Activated T-cell treated with anti-CD3 and anti-CD28 coated beads, Interleukin-2, amount 50 U/mL, for 24 hours (primary cell): ENCODE data around the gene GDF11.
A peak's percentile ranks its signal among the peaks of the same experiment; 100 is the strongest.

Source experiments
- DNase-seq: peaks from one replicate; pipeline ENCODE4 v3.0.0-alpha.2; 2020
- H3K27ac Mint-ChIP-seq: 2 replicates; pipeline ENCODE4 v1.8.0; 2020; ENCODE audit warnings: mild to moderate bottlenecking, mixed read lengths
- H3K27me3 Mint-ChIP-seq: 2 replicates; pipeline ENCODE4 v1.8.0; 2020; ENCODE audit warnings: mixed read lengths
- H3K36me3 Mint-ChIP-seq: 2 replicates; pipeline ENCODE4 v1.8.0; 2020; ENCODE audit warnings: low read depth, mixed read lengths
- H3K4me1 Mint-ChIP-seq: 2 replicates; pipeline ENCODE4 v1.8.0; 2020; ENCODE audit warnings: low read depth, mixed read lengths
- H3K4me3 Mint-ChIP-seq: 2 replicates; pipeline ENCODE4 v1.8.0; 2020; ENCODE audit warnings: mild to moderate bottlenecking, moderate library complexity, mixed read lengths
- H3K9me3 Mint-ChIP-seq: 2 replicates; pipeline ENCODE4 v1.8.0; 2020; ENCODE audit warnings: mixed read lengths

Gene GDF11

DNA sequence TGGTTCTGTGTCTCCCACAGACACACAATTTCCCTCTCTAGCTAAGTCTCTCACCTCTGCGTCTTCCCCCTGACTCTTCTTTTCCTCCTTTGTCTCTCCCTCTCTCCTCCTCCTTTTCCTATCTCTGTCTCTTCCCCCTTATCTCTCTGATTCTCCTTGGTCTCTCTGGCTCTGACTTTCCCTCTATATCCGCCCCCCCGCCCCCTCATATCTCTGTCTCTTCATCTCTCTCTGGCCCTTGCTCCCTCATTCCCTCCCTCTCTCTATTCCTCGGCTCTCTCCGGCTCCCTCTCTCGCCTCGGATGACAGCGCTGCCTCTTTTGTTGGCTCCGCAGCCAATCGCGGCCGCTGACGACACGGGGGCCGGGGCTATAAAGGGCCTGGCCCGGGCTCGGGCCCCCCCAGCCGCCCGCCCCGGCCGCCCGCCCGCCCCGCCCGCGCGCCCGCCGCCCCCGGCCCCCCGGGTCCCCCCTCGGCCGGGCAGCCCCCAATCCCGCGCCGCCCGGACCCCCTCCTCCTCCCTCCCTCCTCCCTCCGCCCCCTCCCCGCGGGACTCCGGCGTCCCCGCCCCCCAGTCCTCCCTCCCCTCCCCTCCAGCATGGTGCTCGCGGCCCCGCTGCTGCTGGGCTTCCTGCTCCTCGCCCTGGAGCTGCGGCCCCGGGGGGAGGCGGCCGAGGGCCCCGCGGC, at the start of gene GDF11:
GDF11 (plus strand) TSS at position 404 of the 687 bp plus-strand sequence; CDS start at position 599, 195 bp downstream.
- Mint-ChIP-seq H3K4me1 (peaks cover 36% of the 10 kb centered on the region), H3K27me3 (no peaks in the 10 kb centered on the region), H3K4me3 (peak within 1 kb of the TSS; percentile 89), H3K27ac (peak within 1 kb of the TSS; percentile 82), H3K36me3 (peaks cover 11% of the 10 kb centered on the region), H3K9me3 (no peaks in the 10 kb centered on the region)
- DNase-seq, result peak; percentile 81

DNA sequence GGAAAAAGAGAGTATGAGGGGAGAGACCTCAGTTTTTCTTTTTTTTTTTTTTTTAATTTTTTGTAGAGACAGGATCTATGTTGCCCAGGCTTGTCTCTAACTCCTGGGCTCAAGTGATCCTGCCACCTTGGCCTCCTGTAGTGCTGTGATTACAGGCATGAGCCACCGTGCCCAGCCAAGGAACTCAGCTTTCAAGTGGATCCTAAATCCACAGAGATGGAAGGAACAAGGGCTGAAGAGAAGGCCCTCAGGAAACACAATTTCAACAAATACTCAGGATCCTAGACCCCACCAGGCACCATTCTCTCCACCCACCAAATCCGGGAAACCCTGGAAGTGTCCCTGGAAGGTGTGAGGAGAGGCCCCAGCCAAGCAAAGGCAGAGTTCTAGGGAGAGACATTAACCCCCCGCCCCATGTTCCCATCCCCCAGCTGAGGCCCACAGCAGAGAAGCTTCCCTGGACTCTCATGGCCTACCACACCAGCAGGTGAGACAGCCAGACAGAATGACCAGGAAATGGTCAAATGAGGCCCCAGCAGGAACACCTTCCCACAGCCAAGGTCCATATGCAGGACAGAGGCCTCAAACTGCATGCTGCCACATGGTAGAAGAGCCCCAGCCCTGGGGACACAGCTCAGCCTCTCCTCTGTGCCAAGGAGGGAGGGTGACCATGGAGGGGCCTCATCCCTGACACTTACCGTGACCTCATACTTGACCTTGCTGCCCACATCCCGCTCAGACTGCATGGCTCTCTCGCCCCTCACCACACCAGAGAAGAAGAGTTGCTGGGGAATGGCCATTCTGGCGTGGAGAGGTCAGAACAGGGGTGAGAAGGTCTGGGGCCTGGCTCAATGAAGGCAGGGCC, 49.4 kb upstream of the GDF11 start:
- no peaks in the 10 kb centered on the region for H3K9me3 Mint-ChIP-seq
- H3K4me1 Mint-ChIP-seq, result no peaks in the 10 kb centered on the region
- DNase-seq, result peak; percentile 7
- no peak overlapping the region for H3K4me3 Mint-ChIP-seq
- H3K27me3 Mint-ChIP-seq, result no peaks in the 10 kb centered on the region
- H3K27ac Mint-ChIP-seq, result no peak overlapping the region
- no peaks in the 10 kb centered on the region for H3K36me3 Mint-ChIP-seq

DNA sequence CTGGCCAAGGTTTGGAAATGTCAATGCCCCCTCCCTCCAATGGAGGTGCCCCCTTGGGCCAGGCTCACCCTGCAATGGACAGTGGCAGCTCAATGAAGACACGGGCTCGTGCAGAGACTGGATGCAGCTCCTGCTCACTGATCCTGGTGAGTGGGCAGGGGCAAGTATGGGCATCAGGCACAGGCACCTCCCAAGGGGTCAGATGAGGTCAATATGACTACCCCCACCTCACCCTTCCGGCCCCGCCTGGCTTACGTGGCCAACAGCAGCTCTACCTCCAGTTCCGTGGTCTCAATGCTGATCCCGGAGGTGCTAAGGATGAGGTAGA, 48.8 kb upstream of the GDF11 start:
- peak; percentile 19 for DNase-seq
- H3K27me3 Mint-ChIP-seq, result no peaks in the 10 kb centered on the region
- no peaks in the 10 kb centered on the region for H3K9me3 Mint-ChIP-seq
- no peak overlapping the region for H3K4me3 Mint-ChIP-seq
- H3K4me1 Mint-ChIP-seq, result no peaks in the 10 kb centered on the region
- no peak overlapping the region for H3K27ac Mint-ChIP-seq
- no peaks in the 10 kb centered on the region for H3K36me3 Mint-ChIP-seq

DNA sequence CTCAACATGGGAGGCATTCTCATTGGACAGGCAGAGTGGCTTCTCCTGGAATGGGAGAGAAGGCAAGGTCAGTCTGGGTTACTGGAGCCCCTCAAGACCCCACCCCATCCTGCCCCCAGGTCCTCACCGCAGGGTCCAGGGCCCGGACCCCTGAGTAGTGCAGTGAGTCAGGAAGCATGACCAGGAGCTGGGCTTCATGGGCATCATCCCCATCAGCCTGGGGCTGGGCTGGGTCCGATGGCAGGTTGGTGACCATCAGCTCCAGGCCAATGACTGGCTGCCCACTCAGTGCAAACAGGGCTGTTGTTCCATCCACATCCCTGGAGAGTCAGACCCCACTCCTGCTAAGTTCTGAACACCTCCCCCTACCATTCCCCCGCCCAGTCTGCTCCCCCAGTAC, 48.3 kb upstream of the GDF11 start:
- no peaks in the 10 kb centered on the region for H3K27me3 Mint-ChIP-seq
- no peak overlapping the region for H3K27ac Mint-ChIP-seq
- H3K4me1 Mint-ChIP-seq, result no peaks in the 10 kb centered on the region
- H3K4me3 Mint-ChIP-seq, result no peak overlapping the region
- DNase-seq, result peak; percentile 6
- H3K9me3 Mint-ChIP-seq, result no peaks in the 10 kb centered on the region
- no peaks in the 10 kb centered on the region for H3K36me3 Mint-ChIP-seq

DNA sequence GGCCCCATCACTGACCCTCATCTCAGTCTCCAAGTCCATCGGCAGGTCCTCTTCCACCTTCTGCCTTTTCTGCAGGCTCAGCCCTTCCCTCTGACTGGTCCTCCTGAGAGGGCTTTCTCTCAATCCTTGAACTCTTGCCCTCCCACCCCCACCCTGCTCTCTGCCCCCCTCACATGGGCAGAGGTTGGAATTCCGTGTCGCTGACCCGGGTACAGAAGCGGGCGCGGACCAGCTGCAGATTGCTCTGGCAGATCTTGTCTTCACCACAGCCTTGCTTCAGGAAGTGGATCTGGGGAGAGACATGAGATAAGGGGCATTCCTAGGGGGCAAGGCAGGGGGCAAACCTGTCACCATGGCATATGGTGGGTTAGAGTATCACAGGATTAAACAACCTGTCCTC, 47.6 kb upstream of the GDF11 start:
- Mint-ChIP-seq H3K4me3 (no peak overlapping the region), H3K27ac (no peak overlapping the region), H3K36me3 (no peaks in the 10 kb centered on the region), H3K4me1 (no peaks in the 10 kb centered on the region), H3K27me3 (no peaks in the 10 kb centered on the region), H3K9me3 (no peaks in the 10 kb centered on the region)
- no peak for DNase-seq

DNA sequence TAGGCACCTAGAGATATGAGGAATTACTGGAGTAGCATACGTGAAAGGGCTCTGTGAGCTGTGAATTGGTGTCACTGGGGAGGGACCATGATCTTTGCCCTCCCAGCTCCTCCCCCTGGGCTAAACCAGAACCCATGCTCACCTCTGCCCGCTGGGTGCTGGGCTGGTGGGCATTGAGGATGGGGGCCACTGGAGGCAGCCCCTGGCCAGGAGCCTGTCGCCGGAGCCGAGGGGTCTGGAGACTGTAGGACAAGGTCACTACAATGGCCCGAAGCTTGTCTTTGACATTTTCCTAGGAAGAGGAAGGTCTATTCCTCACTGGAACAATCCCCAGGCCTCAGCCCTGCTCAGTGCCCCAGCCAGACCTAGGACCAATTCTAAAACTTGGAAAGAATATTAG, 46.8 kb upstream of the GDF11 start:
- Mint-ChIP-seq H3K9me3 (no peaks in the 10 kb centered on the region), H3K4me3 (no peak overlapping the region), H3K4me1 (no peaks in the 10 kb centered on the region), H3K36me3 (no peaks in the 10 kb centered on the region), H3K27ac (no peak overlapping the region), H3K27me3 (no peaks in the 10 kb centered on the region)
- peak; percentile 17 for DNase-seq

DNA sequence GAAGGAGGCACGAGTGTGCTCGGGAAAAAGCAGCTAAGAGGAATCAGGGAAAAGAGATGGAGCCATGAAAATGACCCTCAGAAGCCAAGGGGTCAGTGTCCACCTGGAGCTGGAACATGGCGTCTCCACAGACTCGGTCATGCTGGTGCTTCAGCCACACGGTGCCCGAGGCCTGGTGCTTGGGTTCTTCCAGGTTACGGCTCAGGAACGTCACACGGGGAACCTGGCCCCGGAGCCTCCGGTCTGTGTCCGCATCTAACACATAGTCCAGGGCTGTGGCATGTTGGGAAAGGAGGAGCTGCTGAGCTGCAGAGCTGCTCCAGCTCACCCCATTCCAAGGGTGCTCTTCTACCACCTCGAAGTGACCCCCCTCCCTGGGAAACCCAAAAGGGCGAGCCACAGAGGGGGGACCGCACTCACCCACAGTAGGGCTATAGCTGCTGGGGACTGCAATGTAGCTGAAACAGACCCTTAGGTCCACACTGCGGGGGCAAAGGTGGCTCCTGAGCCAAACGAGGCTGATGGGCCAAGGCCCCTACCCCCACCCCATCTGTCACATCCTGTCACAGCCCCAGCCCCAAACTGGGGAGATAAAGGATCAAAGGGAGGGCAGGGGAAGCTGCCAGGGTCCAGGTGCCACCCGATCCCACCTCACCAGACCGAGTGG, 46.0 kb upstream of the GDF11 start:
- no peak overlapping the region for H3K27ac Mint-ChIP-seq

DNA sequence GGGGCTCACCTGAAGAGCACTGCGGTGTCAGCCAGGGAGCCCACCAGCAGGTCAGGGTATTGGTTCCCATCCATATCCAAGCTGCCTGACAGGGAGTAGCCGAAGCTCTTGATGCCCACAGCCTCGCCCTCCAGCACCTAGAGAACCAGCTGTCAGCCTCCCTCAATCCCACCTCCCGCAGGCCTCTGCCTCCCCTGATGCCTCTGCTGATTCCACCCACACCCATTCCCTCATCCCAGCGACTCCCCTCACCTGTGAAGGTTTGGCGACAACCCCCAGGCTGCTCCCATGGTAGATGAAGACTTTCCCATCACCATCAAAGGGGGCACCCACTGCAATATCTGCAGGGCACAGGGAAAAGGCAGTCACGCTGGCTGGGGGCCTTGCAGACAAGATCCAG, 45.2 kb upstream of the GDF11 start:
- no peaks in the 10 kb centered on the region for H3K9me3 Mint-ChIP-seq
- no peaks in the 10 kb centered on the region for H3K36me3 Mint-ChIP-seq
- no peak overlapping the region for H3K4me3 Mint-ChIP-seq
- H3K4me1 Mint-ChIP-seq, result no peaks in the 10 kb centered on the region
- peak; percentile 11 for DNase-seq
- H3K27ac Mint-ChIP-seq, result no peak overlapping the region
- no peaks in the 10 kb centered on the region for H3K27me3 Mint-ChIP-seq

More for the DNA sequence above, 46.0 kb upstream of the GDF11 start:
- H3K4me1 Mint-ChIP-seq, result no peaks in the 10 kb centered on the region
- H3K9me3 Mint-ChIP-seq, result no peaks in the 10 kb centered on the region
- DNase-seq, result peak; percentile 7
- H3K36me3 Mint-ChIP-seq, result no peaks in the 10 kb centered on the region
- H3K4me3 Mint-ChIP-seq, result no peak overlapping the region
- no peaks in the 10 kb centered on the region for H3K27me3 Mint-ChIP-seq

DNA sequence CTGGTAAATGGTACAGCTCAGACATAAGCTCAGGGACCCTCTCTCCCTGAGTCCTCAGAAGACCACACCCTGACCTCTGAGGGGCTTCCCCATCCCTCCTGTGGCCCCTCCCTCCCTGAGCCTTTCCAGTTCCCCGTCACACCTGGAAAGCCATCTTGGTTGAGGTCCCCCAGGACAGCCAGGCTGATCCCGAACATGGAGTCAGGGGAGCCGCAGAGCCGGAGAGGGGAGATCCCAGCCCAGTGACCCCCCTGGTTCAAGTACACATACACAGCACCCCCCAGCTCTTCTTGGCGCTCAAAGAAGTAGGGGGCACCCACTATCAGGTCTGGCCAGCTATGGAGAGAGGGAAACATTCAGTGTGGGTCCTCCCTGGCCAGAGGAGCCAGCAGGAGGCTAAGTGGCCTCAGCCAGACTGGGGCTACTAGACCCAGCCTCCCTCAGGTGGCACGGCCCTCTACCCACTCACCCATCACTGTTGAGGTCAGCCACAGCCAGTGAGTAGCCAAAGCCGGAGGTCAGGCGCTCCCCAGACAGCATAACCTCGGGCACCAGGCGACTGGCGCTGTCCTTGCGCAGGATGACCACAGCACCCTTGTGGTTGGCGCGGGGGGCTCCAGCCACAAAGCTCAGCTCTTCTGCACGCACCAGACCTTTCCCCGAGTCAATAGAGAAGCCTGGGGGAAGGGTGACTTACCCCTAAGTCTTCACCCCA, 44.5 kb upstream of the GDF11 start:
- H3K27me3 Mint-ChIP-seq, result no peaks in the 10 kb centered on the region
- DNase-seq, result peak; percentile 19
- no peak overlapping the region for H3K4me3 Mint-ChIP-seq
- H3K4me1 Mint-ChIP-seq, result no peaks in the 10 kb centered on the region
- H3K36me3 Mint-ChIP-seq, result no peaks in the 10 kb centered on the region
- H3K9me3 Mint-ChIP-seq, result no peaks in the 10 kb centered on the region
- no peak overlapping the region for H3K27ac Mint-ChIP-seq

DNA sequence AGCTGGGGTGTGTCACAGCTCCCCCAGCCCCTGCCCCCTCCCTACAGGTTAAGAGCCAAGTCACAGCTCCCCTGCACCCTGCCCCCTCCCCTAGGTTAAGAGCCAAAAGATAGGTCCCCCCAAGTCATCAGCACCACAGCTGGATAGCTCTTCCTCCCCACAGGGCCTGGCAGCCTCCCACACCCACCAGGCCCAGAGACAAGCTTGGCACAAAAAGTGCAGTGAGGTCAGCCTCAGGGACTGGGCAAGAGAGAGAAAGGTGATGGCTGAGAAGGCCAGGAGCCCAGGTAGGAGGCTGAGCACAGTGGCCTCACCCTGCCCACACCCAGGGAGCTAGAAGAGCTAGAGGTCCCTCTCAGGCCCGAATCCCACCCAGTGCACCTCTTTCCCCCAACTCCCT, 44.0 kb upstream of the GDF11 start:
- no peaks in the 10 kb centered on the region for H3K9me3 Mint-ChIP-seq
- no peak for DNase-seq
- H3K36me3 Mint-ChIP-seq, result no peaks in the 10 kb centered on the region
- no peak overlapping the region for H3K4me3 Mint-ChIP-seq
- H3K27me3 Mint-ChIP-seq, result no peaks in the 10 kb centered on the region
- no peaks in the 10 kb centered on the region for H3K4me1 Mint-ChIP-seq
- H3K27ac Mint-ChIP-seq, result no peak overlapping the region

DNA sequence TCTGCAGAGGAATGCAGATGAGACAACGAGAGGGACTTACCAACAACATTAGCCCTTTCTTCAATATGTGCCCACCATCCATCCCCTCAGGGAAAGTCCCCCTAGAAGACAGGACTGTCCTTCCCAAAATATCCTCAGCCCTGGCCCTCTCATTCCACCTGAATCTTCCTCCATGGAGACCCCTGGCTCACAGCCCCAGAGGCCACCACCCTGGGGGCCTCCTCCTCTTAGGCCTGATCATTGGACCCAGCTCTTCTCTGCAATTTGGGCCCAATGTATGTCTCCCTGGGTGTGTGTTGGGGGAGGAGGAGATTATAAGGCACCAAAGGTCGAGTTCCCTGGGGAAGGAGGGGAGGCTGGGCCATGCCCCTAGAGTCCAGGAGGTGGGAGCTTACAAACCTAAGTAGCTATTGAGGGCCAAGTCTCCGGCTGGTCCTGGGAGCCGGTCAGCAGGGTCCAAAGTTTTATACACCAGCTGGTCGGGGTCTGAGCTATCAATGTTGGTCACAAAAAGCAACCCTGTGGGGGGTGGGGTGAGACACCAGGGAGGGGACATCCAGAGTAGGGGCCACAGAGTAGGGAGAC, 43.4 kb upstream of the GDF11 start:
- no peaks in the 10 kb centered on the region for H3K4me1 Mint-ChIP-seq
- no peaks in the 10 kb centered on the region for H3K27me3 Mint-ChIP-seq
- H3K4me3 Mint-ChIP-seq, result no peak overlapping the region
- H3K9me3 Mint-ChIP-seq, result no peaks in the 10 kb centered on the region
- H3K36me3 Mint-ChIP-seq, result no peaks in the 10 kb centered on the region
- no peak overlapping the region for H3K27ac Mint-ChIP-seq
- DNase-seq, result no peak

DNA sequence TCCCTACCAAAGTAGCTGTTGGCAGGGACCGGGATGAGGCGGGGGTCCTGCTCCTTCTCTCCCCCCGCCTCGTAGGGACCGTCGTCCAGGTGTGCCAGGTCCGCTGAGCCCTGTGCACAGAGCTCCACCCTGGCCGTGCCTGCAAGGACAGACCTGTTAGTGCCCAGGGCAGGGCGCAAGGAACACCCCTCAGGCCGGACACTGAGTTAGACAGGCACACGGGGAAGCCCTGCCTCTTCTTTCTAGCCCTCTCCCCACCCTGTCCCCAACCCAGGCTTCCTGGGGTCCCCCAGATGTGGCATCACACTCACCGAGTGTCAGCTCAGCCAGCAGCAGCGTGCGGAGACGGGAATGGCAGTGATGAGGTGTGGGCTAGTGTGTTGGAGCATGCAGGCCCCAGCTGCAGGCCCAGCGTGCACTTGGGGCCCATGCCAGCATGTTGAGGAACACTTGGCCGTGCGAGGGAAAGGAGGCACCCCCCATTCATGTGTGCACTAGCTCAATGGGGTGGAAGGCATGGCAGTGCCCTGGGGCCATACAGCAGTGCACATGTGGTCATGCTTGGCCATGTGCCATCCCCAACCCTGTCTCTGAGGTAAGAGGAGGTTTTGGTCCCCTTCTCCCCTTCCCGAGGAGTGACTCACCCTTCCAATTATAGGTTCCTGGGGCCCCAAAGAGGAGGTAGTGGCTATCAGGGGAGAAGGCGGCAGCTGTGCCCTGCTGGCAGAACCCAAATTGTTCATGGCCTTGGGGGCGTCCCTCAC, 42.5 kb upstream of the GDF11 start:
- DNase-seq, result no peak
- Mint-ChIP-seq H3K36me3 (no peaks in the 10 kb centered on the region), H3K27ac (no peak overlapping the region), H3K27me3 (no peaks in the 10 kb centered on the region), H3K4me3 (no peak overlapping the region), H3K9me3 (no peaks in the 10 kb centered on the region), H3K4me1 (no peaks in the 10 kb centered on the region)

DNA sequence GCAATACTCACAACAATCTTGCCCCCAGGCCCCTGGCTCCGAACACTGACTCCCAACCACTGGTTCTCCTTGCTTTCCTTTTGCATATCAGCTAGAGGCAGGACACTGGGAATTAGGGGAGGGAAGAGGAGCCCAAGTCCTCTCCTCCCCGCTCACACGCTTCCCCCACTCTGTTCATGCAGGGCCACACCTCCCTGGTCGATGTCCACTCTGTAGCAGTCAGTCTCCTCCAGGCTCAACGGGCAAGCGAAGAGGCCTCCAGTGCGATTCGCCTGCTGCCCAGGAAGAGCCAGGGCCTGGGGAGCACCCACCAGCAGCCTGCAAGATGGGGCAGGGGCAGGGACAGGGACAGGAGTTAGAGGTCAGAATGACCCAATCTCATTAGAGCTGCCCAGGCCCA, 40.1 kb upstream of the GDF11 start:
- H3K9me3 Mint-ChIP-seq, result no peaks in the 10 kb centered on the region
- no peak overlapping the region for H3K4me3 Mint-ChIP-seq
- no peak for DNase-seq
- peaks cover 13% of the 10 kb centered on the region for H3K27me3 Mint-ChIP-seq
- no peak overlapping the region for H3K27ac Mint-ChIP-seq
- peaks cover 6% of the 10 kb centered on the region for H3K4me1 Mint-ChIP-seq
- H3K36me3 Mint-ChIP-seq, result no peaks in the 10 kb centered on the region

DNA sequence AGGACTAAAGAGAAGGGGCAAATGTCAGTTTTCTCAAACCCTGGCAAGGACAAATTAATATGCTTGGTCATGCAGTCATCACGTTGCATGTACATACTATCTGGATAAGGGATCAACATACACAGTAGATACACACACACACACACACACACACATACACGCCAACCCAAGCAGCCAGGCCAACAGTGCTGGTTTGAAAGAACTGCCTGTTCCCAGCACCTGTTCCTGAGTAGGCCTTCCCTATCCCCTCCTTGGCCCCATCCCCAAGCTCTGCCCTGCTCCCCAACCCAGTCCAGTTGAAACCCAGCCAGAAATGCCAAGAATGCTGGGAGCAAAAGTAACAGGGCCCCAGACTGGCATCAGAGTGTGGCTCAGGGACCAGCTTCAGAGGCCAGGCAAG, 39.6 kb upstream of the GDF11 start:
- H3K9me3 Mint-ChIP-seq, result no peaks in the 10 kb centered on the region
- no peak overlapping the region for H3K27ac Mint-ChIP-seq
- peaks cover 17% of the 10 kb centered on the region for H3K27me3 Mint-ChIP-seq
- no peaks in the 10 kb centered on the region for H3K36me3 Mint-ChIP-seq
- H3K4me3 Mint-ChIP-seq, result no peak overlapping the region
- no peak for DNase-seq
- peaks cover 10% of the 10 kb centered on the region for H3K4me1 Mint-ChIP-seq
